Cerebellar nuclear complex (tissue), 1 donor: ENCODE results near the gene PAWR.
"Not testable (repeated sequence)": the region's sequence is repeated elsewhere in the genome, so short reads cannot be mapped to it uniquely, and the experiment has no call there.

ENCODE experiments used
- DNase-seq, 2 experiments: peaks; one replicate each; lab custom pipeline; 2025; lab: John Stamatoyannopoulos, UW

PAWR gene

GRCh38 chr12:79646843-79647242 lies 43.9 kb downstream of the PAWR start:
- DNase-seq, result not testable (repeated sequence)

- no peak for DNase-seq
These were observed 45.5 kb downstream of the PAWR start for GRCh38 chr12:79645235-79645630.

- no peak for DNase-seq
These were observed 46.2 kb downstream of the PAWR start for GRCh38 chr12:79644274-79645234.

- DNase-seq, result no peak
These were observed 46.9 kb downstream of the PAWR start for GRCh38 chr12:79643821-79644220.

GRCh38 chr12:79638490-79638889 lies 52.3 kb downstream of the PAWR start:
- DNase-seq, result no peak

GRCh38 chr12:79637093-79637492 lies 53.7 kb downstream of the PAWR start:
- DNase-seq, result no peak

- DNase-seq, result no peak
These were observed 55.1 kb downstream of the PAWR start for GRCh38 chr12:79635676-79636075.

- DNase-seq, result no peak
These were observed 55.8 kb downstream of the PAWR start for GRCh38 chr12:79634957-79635471.

- no peak for DNase-seq
These were observed 61.2 kb downstream of the PAWR start for GRCh38 chr12:79629561-79629960.

GRCh38 chr12:79626735-79627134 lies 64.0 kb downstream of the PAWR start:
- DNase-seq, result not testable (repeated sequence)

- no peak for DNase-seq
These were observed 66.4 kb downstream of the PAWR start for GRCh38 chr12:79624378-79624777.

GRCh38 chr12:79619872-79620562 lies 70.7 kb downstream of the PAWR start:
- DNase-seq, result no peak

- DNase-seq, result no peak
These were observed 71.8 kb downstream of the PAWR start for GRCh38 chr12:79618848-79619404.

- no peak for DNase-seq
These were observed 73.1 kb downstream of the PAWR start for GRCh38 chr12:79617696-79618095.

- DNase-seq, result no peak
These were observed 74.9 kb downstream of the PAWR start for GRCh38 chr12:79615596-79616560.

GRCh38 chr12:79614730-79615129 lies 76.0 kb downstream of the PAWR start:
- no peak for DNase-seq

GRCh38 chr12:79601908-79602307 lies 88.9 kb downstream of the PAWR start:
- DNase-seq, result no peak

- no peak for DNase-seq
These were observed 92.9 kb downstream of the PAWR start for GRCh38 chr12:79597910-79598309.

- DNase-seq, result no peak
These were observed 93.9 kb downstream of the PAWR start for GRCh38 chr12:79596719-79597350.

GRCh38 chr12:79595273-79595672 lies 95.5 kb downstream of the PAWR start:
- DNase-seq, result no peak

GRCh38 chr12:79592865-79593264 lies 97.9 kb downstream of the PAWR start:
- no peak for DNase-seq
